Left ventricle myocardium inferior (tissue), 1 donor: Measurements from ENCODE around the gene AMN. TPM values are rescaled to one million over a fixed set of nuclear protein-coding genes. Genes with fewer than 3 reads are reported as not detected.
A peak's percentile ranks its signal among the peaks of the same experiment; 100 is the strongest.

Experiments used
- DNase-seq: peaks from one replicate; pipeline ENCODE4 v3.0.0-alpha.2; 2020
- H3K27ac ChIP-seq: fragments of 200-600 bp; replicated peaks from 2 replicates; pipeline ENCODE4 v1.8.0; 2021
- H3K27me3 ChIP-seq: fragments of 200-600 bp; 2 replicates; pipeline ENCODE4 v1.8.0; 2021; ENCODE audit warnings: low read depth
- H3K36me3 ChIP-seq: fragments of 200-600 bp; 2 replicates; pipeline ENCODE4 v1.8.0; 2021
- H3K4me1 ChIP-seq: fragments of 200-600 bp; 2 replicates; pipeline ENCODE4 v1.8.0; 2021
- H3K4me3 ChIP-seq: fragments of 200-600 bp; 2 replicates; pipeline ENCODE4 v1.8.0; 2021; ENCODE audit warnings: mild to moderate bottlenecking, moderate library complexity
- H3K9me3 ChIP-seq: fragments of 200-600 bp; replicated peaks from 2 replicates; pipeline ENCODE4 v1.8.0; 2021
- CTCF ChIP-seq: fragments of 200-600 bp; IDR thresholded peaks from 2 replicates; pipeline ENCODE4 v1.8.0; 2021; ENCODE audit warnings: antibody characterized with exemption, mild to moderate bottlenecking, borderline replicate concordance
- intact Hi-C: fragments of 100-400 bp; cut with micrococcal nuclease; formaldehyde crosslinking; loops from one replicate; pipeline ENCODE4 v1.11.0; 2022
- total RNA-seq: library from RNA; stranded (reverse); fragmentation: NEBNext Ultra II Directional; extraction: Animal tissue kit (Norgen Biotek cat#: 25700); gene quantifications from one replicate; pipeline ENCODE4 v1.2.1, GENCODE V29; 2021
- donor health status: DM: no; HTN: yes; CAD: no; lungs with severe emphysema.

The AMN gene
- total RNA-seq, 1 donor from 2014 or later, result not detected

DNA sequence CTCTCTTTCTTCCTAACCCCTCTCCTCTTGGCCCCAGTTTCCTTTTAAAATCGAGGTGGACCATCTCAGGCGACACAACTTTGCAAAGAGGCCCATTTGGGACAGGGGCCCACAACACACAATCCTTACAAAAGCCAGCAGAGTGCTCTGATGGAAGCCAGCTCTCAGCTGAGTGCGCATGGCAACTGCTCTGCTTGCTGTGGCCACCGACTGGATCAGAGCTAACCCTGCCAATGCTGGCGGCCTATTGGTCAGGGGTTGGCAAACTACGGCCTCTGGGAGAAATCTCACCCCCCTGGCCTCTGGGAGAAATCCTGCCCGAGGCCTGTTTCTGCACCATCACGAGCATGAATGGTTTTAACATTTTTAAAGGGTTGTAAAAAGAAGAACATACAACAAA lies 55.0 kb downstream of the AMN start:
- Histone ChIP-seq H3K4me3 (no peak overlapping the region), H3K4me1 (no peaks in the 10 kb centered on the region), H3K9me3 (no peaks in the 10 kb centered on the region), H3K27me3 (no peaks in the 10 kb centered on the region), H3K27ac (no peak overlapping the region), H3K36me3 (peaks cover 100% of the 10 kb centered on the region)
- intact Hi-C loops, result no loop called here
- TF ChIP-seq CTCF, result no peak
- no peak for DNase-seq

- no peak for TF ChIP-seq CTCF
- no peaks in the 10 kb centered on the region for H3K9me3 ChIP-seq
- H3K4me3 ChIP-seq, result no peak overlapping the region
- no peak for DNase-seq
- H3K36me3 ChIP-seq, result peaks cover 96% of the 10 kb centered on the region
- H3K27me3 ChIP-seq, result no peaks in the 10 kb centered on the region
- no peaks in the 10 kb centered on the region for H3K4me1 ChIP-seq
- H3K27ac ChIP-seq, result no peak overlapping the region
- intact Hi-C loops, result no loop called here
Measured at GRCh38 chr14:102979406-102979805, 56.9 kb downstream of the AMN start.

- intact Hi-C loops, result no loop called here
- DNase-seq, result no peak
- TF ChIP-seq CTCF, result no peak
- H3K4me1 ChIP-seq, result no peaks in the 10 kb centered on the region
- H3K9me3 ChIP-seq, result no peaks in the 10 kb centered on the region
- peak overlapping the region; percentile 9 for H3K27ac ChIP-seq
- no peak overlapping the region for H3K4me3 ChIP-seq
- H3K36me3 ChIP-seq, result peaks cover 94% of the 10 kb centered on the region
- H3K27me3 ChIP-seq, result no peaks in the 10 kb centered on the region
Measured at GRCh38 chr14:102980409-102980810, 57.9 kb downstream of the AMN start.

Other genes starting within 250 kb of the AMN start
- 11.3 TPM for gene TRAF3, start 145.2 kb upstream of the AMN start, total RNA-seq
- 67.1 TPM for gene CDC42BPB, start 134.9 kb downstream of the AMN start, total RNA-seq
- gene LBHD2, start 161.5 kb downstream of the AMN start, total RNA-seq, result not detected
- gene EXOC3L4, start 172.1 kb downstream of the AMN start, total RNA-seq, result 0.66 TPM
- 40.1 TPM for gene TNFAIP2, start 200.8 kb downstream of the AMN start, total RNA-seq